ENCODE measurements around the gene EFNA3. TPM values are rescaled to one million over a fixed set of nuclear protein-coding genes. Genes with fewer than 3 reads are reported as not detected.

The EFNA3 gene
- total and polyA plus RNA-seq, 2 of the 4 experiments (the other 2 are of a cell fraction) = 0.72 to 1.6 TPM

- Histone ChIP-seq H3K9me3 (ENCODE audit: control insufficient read depth, insufficient read depth, low read length) (no peaks in the 10 kb centered on the region), H3K23ac (ENCODE audit: low read depth, low read length) (no peak overlapping the region), H3K36me3 (ENCODE audit: control insufficient read depth, insufficient read depth, low read length) (no peaks in the 10 kb centered on the region), H2AK9ac (replicated peaks; ENCODE audit: low read depth, low read length, poor library complexity) (no peak overlapping the region), H3K4ac (ENCODE audit: low read depth, low read length) (no peak overlapping the region), H4K20me1 (ENCODE audit: insufficient read depth, low read length) (peaks cover 2% of the 10 kb centered on the region), H2BK20ac (ENCODE audit: low read depth, low read length) (no peak overlapping the region), H3K4me1 (ENCODE audit: control insufficient read depth, insufficient read depth, low read length) (peaks cover 22% of the 10 kb centered on the region), H3K9me1 (ENCODE audit: insufficient read depth, low read length) (peaks cover 8% of the 10 kb centered on the region; the same call in 1 of the 2 replicates), H2BK120ac (ENCODE audit: low read depth, low read length) (no peak overlapping the region), H3K27me3 (ENCODE audit: control insufficient read depth, insufficient read depth, low read length) (peaks cover 53% of the 10 kb centered on the region), H2BK15ac (ENCODE audit: low read depth, low read length) (no peak overlapping the region), H2AFZ (replicated peaks; ENCODE audit: low read length, poor library complexity) (no peak overlapping the region), H3K79me1 (ENCODE audit: low read depth in 1 of 2, low read length in 2 of 2) (no peaks in the 10 kb centered on the region), H3K18ac (ENCODE audit: low read depth, low read length) (no peak overlapping the region), H4K8ac (ENCODE audit: low read depth in 2 of 2, low read length in 2 of 2) (no peak overlapping the region), H3K4me2 (ENCODE audit: low read depth, low read length) (no peak overlapping the region), H3K27ac (ENCODE audit: insufficient read depth, low read length) (no peak overlapping the region), H3K9ac (ENCODE audit: low read depth, low read length) (no peak overlapping the region), H4K5ac (ENCODE audit: low read depth, low read length) (no peak overlapping the region), H2AK5ac (ENCODE audit: low read depth, low read length) (no peak overlapping the region), H3K14ac (replicated peaks; ENCODE audit: low read depth, low read length) (no peak overlapping the region), H4K91ac (ENCODE audit: insufficient read depth, low read depth, low read length) (no peak overlapping the region), H3K56ac (ENCODE audit: extremely low read depth, insufficient read depth, low read length) (no peak overlapping the region), H3K4me3 (ENCODE audit: insufficient read depth, low read depth, low read length) (no peak overlapping the region), H2BK5ac (ENCODE audit: low read depth, low read length, poor library complexity, severe bottlenecking) (no peak overlapping the region)
- WGBS, 2 experiments (ENCODE audit: extremely low coverage in 2 of 2, insufficient read length in 1 of 2) = 47% methylated on average over 8 of the region's 11 CpGs; no CpG with 5 or more reads in 1 of the 2 experiments
- no peak for ATAC-seq (ENCODE audit: low read depth)
- no peak for DNase-seq
- CTCF ChIA-PET = no interaction called here
- POLR2A ChIA-PET (ENCODE audit: unreplicated experiment) = no interaction called here
- in situ Hi-C loops (cut with MboI; ENCODE audit: low sequenced_read_pairs) (no loop called here), intact Hi-C loops (cut with micrococcal nuclease) (loop anchor here (5.0 kb wide), 1 partner anchor 33 kb away; no protein-coding TSS in a partner anchor), dilution Hi-C loops (cut with HindIII; ENCODE audit: low sequenced_read_pairs, unreplicated experiment) (no loop called here)
- BruUV-seq (replicated peaks) = no TSS peak
- no peak for TF ChIP-seq USF2 (IDR thresholded peaks at IDR 0.05; ENCODE audit: low read depth, low read length)
- no peak for TF ChIP-seq CEBPB (IDR thresholded peaks at IDR 0.05; ENCODE audit: low read depth, low read length)
- TF ChIP-seq MXI1 (IDR thresholded peaks at IDR 0.05; ENCODE audit: borderline replicate concordance, low read depth, low read length) = no peak
- no peak for TF ChIP-seq CHD1 (IDR thresholded peaks at IDR 0.05; ENCODE audit: low read depth, low read length)
- no peak for TF ChIP-seq RAD21 (IDR thresholded peaks at IDR 0.05; ENCODE audit: low read length)
- no peak for TF ChIP-seq MAZ (IDR thresholded peaks at IDR 0.05; ENCODE audit: borderline replicate concordance, low read depth, low read length)
- TF ChIP-seq MAFK (IDR thresholded peaks at IDR 0.05; ENCODE audit: low read depth, low read length) = no peak
- no peak for TF ChIP-seq ELK1 (IDR thresholded peaks at IDR 0.05; ENCODE audit: borderline replicate concordance, low read depth, low read length)
- TF ChIP-seq RCOR1 (IDR thresholded peaks at IDR 0.05; ENCODE audit: insufficient replicate concordance, low read length) = no peak
These were observed 46.9 kb downstream of the EFNA3 start for GRCh38 chr1:155125511-155125945.
